ENCODE measurements around the gene NPEPL1. TPM values are rescaled to one million over a fixed set of nuclear protein-coding genes. Genes with fewer than 3 reads are reported as not detected.

The NPEPL1 gene
- total RNA-seq, 1 experiment from 2014 or later: 31.1 TPM

- H3K4me2 ChIP-seq (ENCODE audit: insufficient read depth, insufficient read length, low read length): no peak overlapping the region
- no peak overlapping the region for H3K27ac ChIP-seq (ENCODE audit: insufficient read length, low read depth, low read length)
- no peaks in the 10 kb centered on the region for H3K9me3 ChIP-seq (ENCODE audit: control insufficient read depth, low read depth, low read length)
- H2BK5ac ChIP-seq (ENCODE audit: insufficient read length, low read length): no peak overlapping the region
- H3K18ac ChIP-seq (ENCODE audit: insufficient read length, low read depth, low read length): no peak overlapping the region
- H2BK120ac ChIP-seq (ENCODE audit: low read depth, low read length, poor library complexity, severe bottlenecking): no peak overlapping the region
- H3K23me2 ChIP-seq (ENCODE audit: insufficient read length, low read depth, low read length, poor library complexity, severe bottlenecking): no peaks in the 10 kb centered on the region
- no CpG with 5 or more reads among the region's 9 CpGs for WGBS (ENCODE audit: extremely low coverage, insufficient read length, low lambda C conversion rate)
- TF ChIP-seq CTCF (conservative IDR thresholded peaks at IDR 0.05): no peak
- no peaks in the 10 kb centered on the region for H3K79me2 ChIP-seq (ENCODE audit: insufficient read depth, low read length)
- peaks cover 7% of the 10 kb centered on the region for H3K4me1 ChIP-seq (ENCODE audit: insufficient read depth, low read length)
- H4K20me1 ChIP-seq (ENCODE audit: control insufficient read depth, insufficient read depth, insufficient read length): no peaks in the 10 kb centered on the region
- DNase-seq: no peak
- no peak overlapping the region for H3K14ac ChIP-seq (ENCODE audit: insufficient read depth, low read length)
- peak overlapping the region; percentile 34 to 80 (median 56); a peak in 3 of 7 replicates for H3K27ac Mint-ChIP-seq
- H2BK20ac ChIP-seq (ENCODE audit: low read depth, low read length, poor library complexity, severe bottlenecking): no peak overlapping the region
- no peaks in the 10 kb centered on the region for H3K27me3 Mint-ChIP-seq (ENCODE audit: low read depth)
- H4K5ac ChIP-seq (ENCODE audit: insufficient read length, low read depth, low read length): no peak overlapping the region
- no peak overlapping the region for H2AFZ ChIP-seq (ENCODE audit: low read length)
- H3K79me1 ChIP-seq (ENCODE audit: insufficient read depth, low read depth, low read length, poor library complexity, severe bottlenecking): no peaks in the 10 kb centered on the region
- H3K36me3 Mint-ChIP-seq (ENCODE audit: insufficient read depth in 1 of 3, low read depth in 3 of 3): peaks cover 29 to 65% (median 53%) of the 10 kb centered on the region in 3 experiments
- H3K9me3 Mint-ChIP-seq: no peaks in the 10 kb centered on the region
- H4K91ac ChIP-seq (ENCODE audit: insufficient read length, low read depth, low read length): no peak overlapping the region
- H2BK15ac ChIP-seq (ENCODE audit: low read depth, low read length): no peak overlapping the region
- no peak overlapping the region for H2AK5ac ChIP-seq (ENCODE audit: insufficient read length, low read length)
- H3K4me1 Mint-ChIP-seq: peaks cover 55 to 56% of the 10 kb centered on the region in 2 experiments
- H3K56ac ChIP-seq (ENCODE audit: insufficient read length, low read depth, low read length): no peak overlapping the region
- H3K4me3 Mint-ChIP-seq: no peak overlapping the region
- H4K8ac ChIP-seq (replicated peaks; ENCODE audit: insufficient read length, low read depth, low read length): no peak overlapping the region
- H3K4ac ChIP-seq (ENCODE audit: low read depth, low read length): no peak overlapping the region
- no peak overlapping the region for H3K23ac ChIP-seq (ENCODE audit: insufficient read length, low read depth, low read length)
- no peak overlapping the region for H2BK12ac ChIP-seq (ENCODE audit: insufficient read length, low read depth, low read length)
- H3K9ac ChIP-seq (ENCODE audit: extremely low read depth, insufficient read length, low read length): no peak overlapping the region
- H3K27me3 ChIP-seq (ENCODE audit: insufficient read depth, low read length): no peaks in the 10 kb centered on the region
- no peak overlapping the region for H3T11ph ChIP-seq (ENCODE audit: low read length)
These were observed 19.5 kb upstream of the NPEPL1 start for GRCh38 chr20:58673119-58673518.

Measured in H9 (cell line).